Transverse colon (tissue), 4 donors: ENCODE results near the gene LYPD1.

Experiments
- CTCF ChIP-seq, 5 experiments: fragments of 200-600 bp in 3 of 5; fragments of 450-650 bp in 2 of 5; sonication (generic) in 3 of 5; IDR thresholded peaks; 1 replicate in 2 of 5; 2 replicates in 3 of 5; pipeline ENCODE4 v1.5.1; 2016 to 2017; ENCODE audit warnings: antibody characterized with exemption in 5 of 5, inconsistent platforms in 3 of 5, mild to moderate bottlenecking in 2 of 5, moderate library complexity in 1 of 5
- EP300 ChIP-seq: sonication (generic); formaldehyde crosslinking; IDR thresholded peaks from one replicate; pipeline ENCODE4 v1.6.1; 2017; ENCODE audit warnings: antibody characterized with exemption, low read depth
- POLR2A ChIP-seq: fragments of 450-650 bp; IDR thresholded peaks from one replicate; pipeline ENCODE4 v1.6.1; 2016; ENCODE audit warnings: antibody characterized with exemption, mild to moderate bottlenecking, moderate library complexity
- POLR2AphosphoS5 ChIP-seq, 3 donors: sonication (generic); formaldehyde crosslinking; IDR thresholded peaks; one replicate each; pipeline ENCODE4 v1.6.1; 2016; ENCODE audit warnings: antibody characterized with exemption in 3 of 3

- TF ChIP-seq CTCF (IDR thresholded peaks at IDR 0.05) (no peak), POLR2A (no peak), POLR2AphosphoS5 (IDR thresholded peaks at IDR 0.05) (no peak), EP300 (no peak)
These were observed 60.7 kb downstream of the LYPD1 start for GRCh38 chr2:132609101-132609890.
